Stimulated activated CD4-positive, alpha-beta T cell treated with anti-CD3 and anti-CD28 coated beads, Interleukin-1b, Interleukin-23, amount 100 ng/mL, for 1 hour (primary cell): ENCODE measurements around the gene CPM.

Source experiments
- DNase-seq, 2 donors: peaks; one replicate each; pipeline ENCODE4 v3.0.0-alpha.2; 2020; ENCODE audit warnings: low read depth in 2 of 2

Gene CPM

DNA sequence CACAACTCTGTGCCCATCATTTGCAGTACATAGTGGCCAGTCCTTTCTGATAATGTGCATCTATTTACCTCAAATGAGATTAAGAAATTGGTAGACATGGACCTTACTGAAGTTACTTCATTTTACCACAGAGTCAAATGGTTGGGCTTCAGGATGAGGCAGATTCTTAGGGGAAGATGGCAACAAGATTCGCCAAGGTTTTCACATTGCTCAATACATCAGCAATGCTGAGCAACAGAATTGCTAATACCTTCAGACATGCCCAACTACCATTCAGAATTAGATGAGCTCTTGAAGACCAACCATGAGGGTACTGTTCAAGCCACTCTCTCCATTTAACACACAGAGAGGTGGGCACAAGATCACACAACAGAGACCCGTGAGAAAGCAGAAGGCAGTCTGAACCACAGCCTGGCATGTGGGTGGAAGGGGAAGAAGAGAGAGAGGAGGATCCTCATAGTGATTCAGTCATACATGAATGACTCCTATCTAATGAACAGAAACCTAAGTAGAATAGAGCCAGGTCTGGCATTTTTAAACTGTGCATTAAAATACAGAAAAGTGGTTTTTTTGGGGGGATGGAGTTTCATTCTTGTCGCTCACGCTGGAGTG lies 28.5 kb downstream of the CPM start:
- no peak for DNase-seq

- no peak for DNase-seq
These were observed 29.5 kb downstream of the CPM start for GRCh38 chr12:68903511-68903910.

- no peak for DNase-seq
These were observed 31.4 kb downstream of the CPM start for GRCh38 chr12:68901551-68901950.

- DNase-seq: no peak
These were observed 31.8 kb downstream of the CPM start for GRCh38 chr12:68901145-68901544.

GRCh38 chr12:68900241-68900640 lies 32.7 kb downstream of the CPM start:
- no peak for DNase-seq

DNA sequence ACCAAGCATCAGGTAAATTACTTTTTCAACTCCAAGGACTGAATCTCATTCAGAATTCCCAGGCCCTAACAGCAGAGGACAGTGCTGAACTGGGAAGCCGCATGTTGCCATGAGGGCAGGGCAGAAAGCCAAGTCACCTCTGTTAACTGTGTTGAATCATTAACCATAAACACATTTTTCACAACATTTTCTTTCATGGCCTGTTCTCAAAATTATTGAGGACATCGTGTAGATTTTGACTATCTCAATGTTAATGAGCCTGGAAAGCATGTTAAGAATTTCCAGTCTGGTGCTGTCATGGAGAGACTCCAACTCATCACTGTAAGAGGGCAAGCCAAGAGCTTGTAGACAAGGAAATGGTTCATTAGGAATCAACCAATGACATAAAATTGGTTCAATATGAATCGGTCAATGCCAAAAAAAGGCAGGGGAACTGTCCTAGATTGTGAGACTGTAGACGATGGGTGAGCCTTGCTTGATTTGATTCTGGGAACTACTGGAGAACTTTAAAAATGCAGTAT lies 33.7 kb downstream of the CPM start:
- no peak for DNase-seq

- DNase-seq: no peak
These were observed 36.0 kb downstream of the CPM start for GRCh38 chr12:68896881-68897540.

- no peak for DNase-seq
These were observed 38.6 kb downstream of the CPM start for GRCh38 chr12:68894276-68894855.

- no peak for DNase-seq
These were observed 39.2 kb downstream of the CPM start for GRCh38 chr12:68893741-68894140.

DNA sequence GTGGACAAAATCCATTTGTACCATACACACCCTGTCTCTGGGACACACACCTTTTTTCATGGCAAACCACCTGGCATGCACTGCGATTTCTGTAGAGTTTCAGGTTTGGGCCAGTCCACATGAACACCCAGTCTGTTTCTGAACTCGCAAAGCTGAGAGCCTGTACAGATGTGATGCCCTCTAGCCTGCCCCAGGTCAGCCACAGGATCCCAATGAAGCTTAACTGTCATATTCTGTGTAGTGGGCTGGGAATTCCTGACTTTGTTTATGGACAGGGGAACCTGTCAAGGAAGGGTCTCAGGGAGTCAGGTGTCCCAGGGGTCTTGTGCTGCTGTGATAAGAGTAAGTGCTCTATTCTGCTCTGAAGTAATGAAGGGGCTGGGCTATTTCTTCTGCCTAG lies 39.8 kb downstream of the CPM start:
- DNase-seq: no peak

DNA sequence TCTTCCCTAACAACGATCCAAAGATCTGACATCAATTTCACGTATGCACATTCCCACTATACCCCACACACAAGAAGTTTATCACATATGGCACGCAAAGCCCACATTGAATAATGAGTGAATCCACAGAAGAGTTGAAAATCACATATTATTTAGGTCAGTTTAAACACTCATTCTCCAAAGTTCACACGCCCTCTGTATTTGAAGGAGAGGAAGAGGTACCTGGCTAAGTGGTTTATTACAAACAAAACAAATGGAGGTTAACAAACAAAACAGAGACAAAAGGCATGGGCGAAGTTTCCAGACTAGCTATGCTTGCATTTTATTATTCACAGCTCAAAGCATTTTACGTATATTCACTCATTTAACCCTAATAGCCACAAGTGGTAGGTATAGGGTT lies 41.8 kb downstream of the CPM start:
- DNase-seq: no peak

- no peak for DNase-seq
These were observed 42.3 kb downstream of the CPM start for GRCh38 chr12:68890701-68891113.

DNA sequence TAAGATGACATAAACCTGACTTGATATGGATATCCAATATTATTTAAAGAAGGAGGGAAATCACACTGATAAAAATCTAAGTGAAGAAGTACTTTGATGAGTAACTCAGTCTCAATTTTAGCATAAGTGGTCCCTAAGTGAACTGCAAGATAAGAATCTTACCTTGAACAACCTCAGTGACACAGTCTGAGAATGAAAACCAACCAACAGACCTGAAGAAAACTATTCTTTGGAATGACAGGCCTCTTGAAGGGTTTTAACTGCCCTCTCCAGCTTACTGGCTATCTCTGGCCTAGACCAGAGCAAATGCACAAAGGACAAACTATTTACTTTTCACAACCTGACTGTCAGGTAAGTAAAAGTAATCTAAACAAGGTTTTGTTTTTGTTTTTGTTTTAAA lies 44.7 kb downstream of the CPM start:
- DNase-seq: no peak

DNA sequence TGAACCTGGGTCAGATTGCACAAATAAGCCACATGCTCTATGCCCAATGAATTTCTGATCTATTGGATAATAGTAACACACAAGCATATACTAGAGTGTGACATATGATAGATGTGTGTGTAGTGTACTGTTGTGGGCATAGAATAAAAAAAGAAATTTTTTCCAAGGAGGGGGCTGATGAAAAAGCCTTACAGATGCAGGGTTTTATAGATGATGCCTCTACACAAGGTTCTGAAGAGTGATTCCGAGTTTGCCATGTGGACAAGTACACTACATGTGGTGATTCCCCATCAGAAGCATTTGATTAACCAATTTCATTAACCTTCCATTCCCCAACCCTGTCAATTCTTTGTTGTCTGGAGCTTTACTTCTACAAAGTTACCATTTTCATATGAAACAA lies 45.3 kb downstream of the CPM start:
- DNase-seq: no peak

DNA sequence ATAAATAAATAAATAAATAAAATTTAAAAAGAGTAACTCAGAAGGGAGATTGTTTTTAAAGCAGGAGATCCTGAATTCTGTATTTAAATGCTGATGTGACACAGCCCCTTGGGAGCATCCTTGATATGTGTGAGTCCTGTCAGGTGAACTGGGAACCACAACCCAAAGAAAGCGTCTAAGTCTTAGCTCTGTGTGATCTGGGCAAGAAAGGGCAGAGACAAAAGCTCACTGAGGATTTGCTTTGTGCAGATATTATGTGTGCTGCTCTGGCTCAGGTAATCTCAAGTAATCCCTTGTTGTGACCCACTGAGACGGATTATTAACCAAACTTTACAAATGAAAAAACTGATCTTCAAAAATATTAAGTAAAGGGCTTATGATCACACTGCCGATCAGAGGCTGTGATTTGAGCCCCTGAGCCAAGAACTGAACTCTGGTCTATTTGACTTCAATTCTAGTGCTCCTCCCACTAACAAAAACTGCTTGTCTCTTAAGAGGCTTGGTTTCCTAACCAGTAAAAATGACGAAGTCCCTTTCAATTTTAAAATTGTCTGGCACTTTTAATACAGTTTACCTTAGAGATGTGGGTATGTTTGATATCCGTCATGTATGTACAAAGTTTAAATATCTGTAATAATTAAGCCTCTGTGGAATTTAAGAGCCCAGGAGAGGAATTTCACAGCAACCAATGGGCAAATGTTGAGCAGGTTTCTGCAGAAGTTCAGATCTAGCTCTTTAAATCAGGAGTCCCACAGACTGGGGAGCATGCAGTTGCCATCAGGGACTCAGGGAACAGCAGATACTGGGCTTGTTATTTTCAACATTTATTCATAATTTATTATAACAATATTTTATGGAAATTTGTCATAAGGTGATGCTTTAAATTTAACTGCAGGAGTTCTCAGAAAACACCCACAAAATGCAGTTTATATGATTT lies 46.1 kb downstream of the CPM start:
- DNase-seq: no peak

- no peak for DNase-seq
These were observed 47.6 kb downstream of the CPM start for GRCh38 chr12:68885381-68885780.

- DNase-seq: no peak
These were observed 48.7 kb downstream of the CPM start for GRCh38 chr12:68884251-68884650.

DNA sequence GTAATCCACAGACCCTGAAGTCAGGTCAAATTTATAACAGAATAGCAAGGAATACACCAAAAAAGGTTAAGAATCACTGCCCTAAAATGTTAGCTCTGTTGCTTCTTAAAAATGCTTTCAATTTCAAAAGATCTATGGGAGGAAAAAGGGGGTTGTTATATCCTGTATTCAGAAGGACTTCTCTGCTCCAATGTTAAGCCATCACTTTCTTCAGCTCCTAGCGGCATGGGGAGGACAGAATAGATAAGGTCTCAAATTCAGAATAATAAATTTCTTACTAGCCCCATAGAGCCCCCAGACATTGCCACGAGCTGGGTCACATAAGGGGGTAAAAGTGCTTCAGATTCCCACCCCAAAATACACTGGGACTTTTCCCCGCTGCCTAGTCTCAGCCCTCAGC lies 49.8 kb downstream of the CPM start:
- no peak for DNase-seq

DNA sequence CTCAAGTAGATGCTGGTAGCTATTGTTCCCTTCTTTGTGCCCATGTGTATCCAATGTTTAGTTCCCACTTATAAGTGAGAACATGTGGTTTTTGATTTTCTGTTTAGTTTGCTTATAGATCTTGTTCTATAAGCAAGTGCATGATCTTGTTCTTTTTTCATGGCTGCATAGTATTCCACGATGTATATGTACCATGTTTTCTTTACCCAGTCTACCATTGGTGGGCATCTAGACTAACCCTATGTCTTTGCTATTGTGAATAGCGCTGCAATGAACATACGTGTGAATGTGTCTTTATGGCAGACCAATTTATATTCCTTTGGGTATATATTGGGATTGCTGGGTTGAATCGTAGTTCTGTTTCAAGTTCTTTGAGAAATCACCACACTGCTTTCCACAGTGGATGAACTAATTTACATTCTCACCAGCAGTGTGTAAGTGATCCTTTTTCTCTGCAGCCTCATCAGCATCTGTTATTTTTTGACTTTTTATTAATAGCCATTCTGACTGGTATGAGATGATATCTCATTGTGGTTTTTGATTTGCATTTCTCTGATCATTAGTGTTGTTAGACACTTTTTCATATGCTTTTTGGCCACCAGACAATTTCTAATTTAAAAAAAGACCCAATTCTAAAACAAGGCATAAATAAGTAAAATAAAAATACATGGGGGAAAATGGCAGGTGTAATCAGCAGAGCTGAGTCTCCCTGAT lies 50.6 kb downstream of the CPM start:
- DNase-seq: no peak

DNA sequence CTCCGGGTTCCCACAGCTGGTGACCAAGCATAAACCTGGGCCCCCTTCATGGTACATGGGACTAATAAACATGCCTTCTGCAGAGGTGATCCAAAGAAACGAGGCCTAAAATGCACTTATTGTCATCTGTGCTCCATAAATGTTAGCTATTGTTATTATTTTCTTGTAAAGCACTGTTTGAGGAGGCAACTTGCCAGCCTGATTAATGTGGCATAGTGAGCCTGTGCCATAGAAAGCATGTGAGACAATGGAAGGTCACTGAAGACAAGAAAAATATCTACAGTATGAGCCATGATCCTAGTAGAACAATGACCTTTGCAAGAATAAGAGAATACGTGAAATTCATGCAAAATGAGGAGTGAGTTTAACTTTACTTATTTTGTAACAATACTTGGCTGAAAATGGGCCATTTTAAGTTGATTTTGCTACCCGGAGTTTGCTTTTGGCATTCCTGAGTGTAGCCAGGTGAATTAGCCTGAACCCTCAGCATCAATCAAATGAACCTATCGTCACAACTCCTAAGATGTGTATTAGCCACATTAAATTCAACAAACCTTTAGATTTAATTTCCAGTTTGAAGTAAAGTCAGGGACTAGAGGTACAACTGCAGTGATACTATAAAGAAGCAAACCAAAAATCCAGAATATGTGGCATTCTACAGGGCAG lies 52.2 kb downstream of the CPM start:
- no peak for DNase-seq

DNA sequence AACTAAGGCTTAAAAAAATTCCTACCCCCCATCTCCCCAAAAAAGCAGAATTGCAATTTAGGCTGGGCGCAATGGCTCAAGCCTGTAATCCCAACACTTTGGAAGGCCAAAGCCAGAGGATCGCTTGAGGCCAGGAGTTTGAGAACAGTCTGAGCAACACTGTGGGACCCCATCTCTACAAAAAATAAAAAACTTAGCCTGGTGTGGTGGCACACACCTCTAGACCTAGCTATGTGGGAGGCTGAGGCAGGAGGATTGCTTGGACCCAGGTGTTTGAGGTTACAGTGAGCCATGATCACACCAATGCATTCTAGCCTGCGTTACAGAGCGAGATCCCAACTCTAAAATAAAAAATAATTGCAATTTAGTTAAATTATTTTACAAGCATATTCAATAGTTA lies 54.1 kb downstream of the CPM start:
- DNase-seq: no peak
